GM19193 (cell line): ENCODE data around the gene SRI.

ENCODE experiments used
- POLR2A ChIP-seq: IDR thresholded peaks from 4 replicates; pipeline ENCODE4 v1.6.1; 2011; ENCODE audit not compliant: insufficient read depth, insufficient read length; ENCODE audit errors: extremely low read depth

The SRI gene

DNA sequence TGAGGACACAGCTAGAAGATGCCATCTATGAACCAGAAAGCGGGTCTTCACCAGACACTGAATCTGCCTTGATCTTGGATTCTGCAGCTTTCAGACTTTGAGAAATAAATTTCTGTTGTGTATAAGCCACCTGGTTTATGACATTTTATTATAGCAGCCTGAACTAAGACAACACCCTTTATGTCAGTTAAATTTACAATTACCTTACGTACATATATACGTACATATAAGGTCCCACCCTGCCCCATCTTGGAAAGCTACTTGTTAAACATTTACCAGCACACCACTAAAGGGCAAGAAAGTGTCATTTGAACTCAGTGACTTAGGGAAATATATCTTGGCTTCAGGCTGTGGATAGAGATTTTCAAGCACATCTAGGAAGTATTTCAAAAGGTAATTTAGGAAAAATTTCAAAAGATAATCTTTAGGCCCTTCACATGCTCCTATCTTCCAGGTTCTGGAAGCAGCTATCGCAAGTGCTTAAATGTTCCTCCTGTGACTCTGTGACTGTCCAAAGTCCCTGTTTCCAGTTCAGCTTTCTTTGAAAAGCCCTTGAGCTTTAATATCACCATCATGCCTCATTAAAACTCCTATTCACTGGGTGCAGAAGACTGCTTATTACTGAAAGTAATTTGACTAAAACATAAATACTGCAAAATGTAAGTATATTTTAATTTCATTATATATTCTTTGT is 9.6 kb upstream of the SRI start:
- no peak for TF ChIP-seq POLR2A

DNA sequence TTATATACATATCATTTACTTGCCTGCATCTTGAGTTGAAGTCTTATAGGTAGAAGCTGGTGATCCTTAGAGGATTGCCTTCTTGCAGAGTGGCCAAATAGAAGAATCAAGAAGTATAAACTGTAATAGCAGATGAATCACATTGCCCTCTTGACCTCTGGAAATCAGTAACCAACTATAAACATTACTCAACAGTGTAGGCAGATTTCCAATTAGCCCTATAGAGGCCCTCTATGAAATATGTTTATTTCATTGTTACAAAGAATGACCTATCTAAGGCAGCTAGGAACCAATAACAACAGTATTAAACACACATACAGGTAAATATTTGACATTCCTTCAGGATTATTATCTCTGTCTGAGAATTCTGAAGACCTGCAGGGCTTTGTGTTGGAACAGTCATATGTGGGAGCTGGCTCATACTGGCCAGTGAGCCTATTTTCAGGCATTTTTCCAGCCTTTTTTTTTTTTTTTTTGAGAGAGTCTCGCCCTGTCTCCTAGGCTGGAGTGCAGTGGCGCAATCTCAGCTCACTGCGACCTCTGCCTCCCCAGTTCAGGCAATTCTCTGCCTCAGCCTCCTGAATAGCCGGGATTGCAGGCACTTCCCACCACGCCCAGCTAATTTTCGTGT is 7.2 kb upstream of the SRI start:
- no peak for TF ChIP-seq POLR2A

DNA sequence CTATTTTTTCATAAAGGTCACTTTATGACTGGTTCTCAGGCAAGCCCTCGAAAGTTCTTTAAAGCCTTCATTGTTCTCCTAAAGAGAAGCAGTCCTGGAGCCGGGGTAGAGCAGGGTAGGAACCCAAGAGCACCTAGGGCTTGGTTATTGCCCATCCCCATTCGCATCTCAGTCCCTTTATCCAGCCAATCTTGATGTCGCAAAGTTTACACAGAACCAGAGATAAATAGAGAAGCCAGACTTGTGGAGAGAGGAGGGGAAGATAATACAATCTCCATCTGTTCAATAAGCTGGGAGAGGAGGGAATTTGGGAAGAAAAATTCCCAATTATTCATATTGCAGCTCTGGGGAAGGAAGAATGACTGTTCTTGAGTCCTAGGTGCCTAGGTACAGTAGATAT is 6.4 kb upstream of the SRI start:
- TF ChIP-seq POLR2A, result no peak

DNA sequence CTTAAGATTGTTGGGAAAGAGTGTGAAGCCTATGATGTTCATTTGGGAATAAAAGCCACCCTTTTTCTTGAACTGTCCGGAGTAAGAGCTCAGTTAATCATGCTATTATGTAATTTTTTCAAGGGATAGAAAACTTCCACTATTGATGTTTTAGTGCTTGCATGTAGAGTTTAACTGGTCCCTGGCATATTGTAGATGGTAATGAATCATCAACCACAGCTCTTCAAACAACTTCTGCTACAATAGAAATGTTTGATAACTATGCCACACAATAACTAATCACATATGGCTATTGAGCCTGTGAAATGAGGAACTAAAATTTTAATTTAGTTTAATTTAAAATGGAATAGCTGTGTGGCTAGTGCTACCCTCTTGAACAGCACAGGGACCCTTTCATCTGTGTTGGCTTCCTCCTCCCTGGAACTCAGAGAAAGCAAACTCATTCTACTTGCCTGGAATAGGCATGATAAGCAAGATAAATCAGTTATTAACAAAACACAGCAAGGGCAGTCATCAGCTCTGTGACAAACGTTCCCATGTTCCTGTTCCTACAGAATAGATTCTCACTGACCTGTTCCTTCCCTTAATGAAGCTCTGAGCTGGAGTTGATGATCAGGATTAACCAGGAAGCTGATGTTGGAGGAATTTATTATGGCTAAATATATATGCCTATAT is 4.9 kb upstream of the SRI start:
- no peak for TF ChIP-seq POLR2A

DNA sequence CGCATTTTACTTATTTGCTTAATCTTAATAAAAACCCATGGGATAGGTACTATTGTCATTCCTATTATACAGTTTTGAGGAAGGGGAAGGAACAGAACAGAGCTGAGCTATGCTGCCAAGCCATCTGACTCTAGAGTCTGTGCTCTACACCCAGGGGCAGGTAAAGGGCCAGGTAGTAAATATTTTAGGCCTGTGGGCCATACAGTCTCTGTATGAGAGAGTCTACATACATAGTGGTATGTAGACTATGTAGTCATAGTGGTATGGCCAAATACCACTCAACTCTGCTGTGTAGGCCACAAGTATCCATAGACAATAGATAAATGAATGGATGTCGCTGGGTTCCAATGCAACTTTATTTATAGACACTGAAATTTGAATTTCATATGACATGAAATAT is 3.4 kb upstream of the SRI start:
- no peak for TF ChIP-seq POLR2A

DNA sequence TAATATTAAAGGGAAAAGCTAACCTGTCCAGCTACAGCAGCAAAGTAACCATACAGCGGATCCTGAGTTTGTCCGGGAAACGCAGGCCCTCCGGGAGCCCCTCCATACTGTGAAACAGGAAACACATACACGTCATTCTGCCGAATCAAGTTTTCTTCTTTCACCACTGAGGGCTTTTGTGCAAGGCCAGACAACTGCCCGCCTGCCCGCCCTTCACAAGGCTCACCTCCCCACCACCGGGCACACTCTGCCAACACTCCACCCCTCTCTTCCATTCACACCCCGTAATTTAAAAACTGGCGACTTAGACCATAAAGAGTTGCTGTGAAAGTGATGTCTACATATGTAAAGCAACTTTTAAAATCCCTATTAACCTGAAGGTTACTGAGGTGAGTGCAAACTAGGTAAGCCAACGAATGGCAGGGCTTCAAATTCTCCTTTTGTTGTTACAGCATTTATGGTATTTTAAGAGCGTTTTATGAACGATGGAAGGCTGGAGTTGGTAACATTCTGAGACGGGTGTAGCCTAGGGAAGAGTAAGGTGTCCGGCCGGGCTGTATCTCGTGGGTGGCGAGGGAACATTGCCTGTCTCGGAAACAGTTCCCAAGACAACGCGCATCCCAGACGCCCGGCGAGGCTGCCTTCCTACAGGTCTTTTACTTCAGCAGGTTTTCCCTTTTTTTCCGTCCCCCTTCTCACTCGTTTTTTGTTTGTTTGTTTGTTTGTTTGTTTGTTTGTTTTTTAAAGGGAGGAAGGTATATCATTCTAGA is 817 bp downstream of the SRI start:
- TF ChIP-seq POLR2A, result peak; percentile 57

DNA sequence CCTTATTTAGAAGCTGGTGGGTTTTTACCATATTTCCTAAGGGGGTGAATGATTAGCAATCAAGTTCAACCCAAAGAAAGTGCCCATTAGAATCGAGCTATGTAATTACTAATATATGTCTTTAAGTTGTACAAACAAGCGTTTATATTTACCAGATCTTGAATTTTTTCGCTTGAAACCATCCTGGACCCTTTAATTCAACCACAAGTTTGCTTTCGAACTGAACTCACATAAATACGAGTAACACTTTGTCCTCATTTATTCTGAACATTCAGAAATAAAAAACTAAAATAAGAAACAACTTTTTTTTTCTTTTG is 1.5 kb downstream of the SRI start:
- no peak for TF ChIP-seq POLR2A

DNA sequence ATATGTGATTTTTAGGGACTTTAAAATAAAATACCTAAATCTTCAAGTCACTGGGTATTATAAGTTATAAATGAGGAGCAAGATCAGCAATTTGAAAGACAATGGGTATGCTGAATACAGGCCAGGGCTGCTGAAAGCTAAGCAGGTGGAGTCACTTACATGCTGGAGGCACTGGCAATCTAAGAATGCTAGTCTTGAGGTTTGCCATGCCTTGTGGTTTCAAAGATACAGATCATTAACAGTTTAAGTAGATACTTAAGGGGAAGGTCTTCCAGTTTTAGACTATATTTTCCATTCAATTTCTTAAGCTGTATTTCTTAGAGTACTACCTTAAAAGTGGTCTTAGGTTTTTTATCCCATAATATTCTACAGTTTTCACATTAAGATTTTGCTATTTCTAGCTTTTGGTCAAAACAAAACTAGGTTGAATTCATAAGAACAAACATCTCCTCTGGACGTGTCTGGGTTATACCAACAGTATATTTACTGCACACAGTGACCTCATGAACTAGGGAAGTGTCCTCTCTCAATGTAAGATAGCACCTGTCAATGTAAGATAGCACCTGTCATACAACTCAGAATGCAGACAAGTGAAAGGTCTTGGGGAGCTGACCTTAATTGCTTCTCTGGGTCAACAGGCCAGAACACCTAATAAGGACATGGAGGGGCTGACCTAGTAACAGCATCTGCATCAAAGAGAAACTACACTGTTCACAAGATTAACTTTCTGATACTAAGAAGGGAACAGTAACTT is 2.0 kb downstream of the SRI start:
- no peak for TF ChIP-seq POLR2A

DNA sequence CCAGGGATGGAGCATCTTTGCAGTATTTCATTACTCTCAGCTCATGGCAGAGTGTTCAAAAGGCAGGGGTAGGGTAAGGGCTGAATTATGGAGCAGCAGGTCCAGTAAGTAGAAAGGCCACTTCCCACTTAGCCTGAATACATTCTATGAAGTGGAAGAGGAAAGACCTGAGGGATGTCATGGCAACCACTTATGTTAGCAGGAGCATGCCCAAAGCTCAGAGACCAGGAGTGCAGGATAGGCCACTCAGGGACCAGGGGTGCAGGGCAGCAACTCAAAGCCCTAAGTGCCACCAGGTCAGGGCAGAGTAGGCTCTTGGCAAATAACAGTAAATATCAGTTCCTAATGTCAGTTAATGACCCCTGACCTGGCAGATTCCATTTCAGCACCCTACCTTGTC is 3.6 kb downstream of the SRI start:
- TF ChIP-seq POLR2A, result no peak

DNA sequence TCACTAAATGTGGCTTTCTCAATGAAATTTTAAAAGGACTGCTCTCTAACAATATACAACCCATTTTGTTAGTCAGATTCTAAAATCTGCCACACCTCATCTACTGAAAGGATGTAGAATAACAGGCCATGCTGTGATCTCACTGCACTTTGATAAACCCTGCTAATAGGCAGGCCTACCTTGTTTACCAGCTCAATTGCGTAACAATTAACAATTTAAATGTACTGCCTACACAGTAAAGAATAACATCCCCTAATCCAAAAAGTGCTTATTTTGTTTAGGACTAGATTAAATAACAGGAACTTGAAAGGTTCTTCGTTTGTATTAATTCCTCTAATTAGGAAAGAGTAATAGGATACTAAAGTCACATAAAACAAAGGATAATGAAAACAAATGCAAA is 4.5 kb downstream of the SRI start:
- TF ChIP-seq POLR2A, result no peak

DNA sequence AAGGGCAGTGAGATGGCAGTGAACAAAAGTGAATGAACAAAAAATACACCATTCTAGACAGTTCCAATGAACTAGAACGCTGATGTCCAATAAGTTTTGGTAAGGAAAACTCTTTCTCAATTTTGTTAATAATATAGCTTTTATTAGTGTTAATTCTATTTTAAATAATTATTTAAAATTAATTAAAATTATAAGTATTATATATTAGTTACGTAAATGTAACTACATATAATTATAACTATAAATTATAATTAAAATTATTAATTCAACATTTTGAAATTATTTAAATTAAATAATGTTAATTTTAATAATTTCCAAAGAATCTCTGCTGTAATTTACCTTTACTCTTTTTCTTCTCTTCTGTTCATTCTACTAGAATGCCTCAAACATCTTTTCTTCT is 5.4 kb downstream of the SRI start:
- no peak for TF ChIP-seq POLR2A

DNA sequence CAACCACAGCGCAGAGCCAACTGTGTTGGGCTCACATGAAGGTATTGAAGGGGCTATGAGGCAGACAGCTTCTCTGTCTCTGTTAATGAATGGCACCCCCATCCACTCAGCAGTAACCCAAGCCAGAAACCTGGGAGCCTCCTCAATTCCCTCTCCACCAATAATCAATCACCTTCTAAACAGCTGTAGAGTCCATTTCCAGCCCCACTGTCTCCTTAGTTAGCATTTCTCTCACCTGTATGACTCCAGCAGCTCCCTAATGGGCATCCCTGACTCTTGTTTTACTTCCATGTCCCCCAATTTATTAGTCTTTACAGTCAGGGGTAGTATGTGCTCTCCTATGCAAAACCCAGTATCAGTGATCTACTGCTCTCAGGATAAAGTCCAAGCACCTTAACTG is 6.9 kb downstream of the SRI start:
- TF ChIP-seq POLR2A, result no peak

DNA sequence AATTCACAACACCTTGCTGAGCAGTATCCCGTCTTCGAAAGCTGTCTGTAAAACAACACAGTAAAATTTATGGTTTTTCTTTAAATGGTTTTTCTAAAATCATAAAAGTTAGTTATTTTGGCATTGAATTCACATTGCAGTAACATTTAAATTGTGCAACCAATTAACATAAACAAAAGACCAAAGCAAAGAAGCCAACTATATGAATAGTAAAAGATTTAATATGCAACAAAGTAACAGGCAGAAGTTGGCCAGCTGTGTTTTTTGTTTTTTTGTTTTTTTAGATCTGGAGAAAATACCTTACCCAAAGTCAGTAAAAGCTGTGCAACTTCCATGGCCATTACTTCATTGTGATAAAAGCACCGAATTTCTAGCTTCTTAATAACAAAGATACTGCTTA is 11.3 kb downstream of the SRI start:
- TF ChIP-seq POLR2A, result no peak

DNA sequence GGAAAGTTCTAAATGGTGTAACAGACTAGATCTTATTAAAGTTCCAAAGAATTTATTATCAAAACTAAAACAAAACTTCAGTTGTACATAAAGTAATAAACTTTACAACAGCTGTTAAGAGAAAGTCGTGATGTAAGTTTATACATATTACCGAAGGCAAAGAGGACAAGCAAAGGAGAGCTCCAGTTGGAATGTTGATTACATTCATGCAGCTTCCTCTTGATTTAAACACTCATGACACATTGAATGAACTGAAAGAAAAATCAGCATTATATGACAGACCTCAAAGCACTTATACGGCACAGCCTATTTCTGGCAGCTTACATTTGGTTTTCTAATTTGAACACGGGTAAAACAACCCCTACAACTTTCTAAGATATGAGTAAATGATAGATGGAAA is 13.6 kb downstream of the SRI start:
- no peak for TF ChIP-seq POLR2A

DNA sequence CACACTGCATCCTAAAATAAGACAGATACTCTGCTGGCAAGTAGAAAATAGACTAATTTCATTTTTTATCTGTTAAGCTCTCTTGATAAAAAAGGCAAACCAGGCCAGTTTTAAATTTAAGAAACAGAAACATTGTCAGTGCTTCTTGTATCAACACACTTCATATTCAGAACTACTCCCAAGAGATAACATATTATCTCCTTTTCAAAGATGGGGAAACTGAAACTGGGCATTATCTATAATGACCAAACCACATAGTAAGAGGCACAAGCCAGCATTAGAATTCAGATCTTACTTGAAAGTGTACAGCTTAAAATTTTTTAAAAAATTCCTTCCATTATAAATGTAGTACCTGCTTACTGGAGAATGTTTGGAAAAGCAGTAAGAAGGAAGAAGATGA is 14.7 kb downstream of the SRI start:
- no peak for TF ChIP-seq POLR2A
